ENCODE results near the gene USP14. TPM values are rescaled to one million over a fixed set of nuclear protein-coding genes. Genes with fewer than 3 reads are reported as not detected.

The USP14 gene
- polyA plus RNA-seq, 6 donors from 2014 or later, result 11.4 to 32.9 (median 25.6) TPM

- H3K4me1 Mint-ChIP-seq, result peaks cover 3 to 10% (median 3%) of the 10 kb centered on the region in 3 donors
- DNase-seq, result no peak
- H3K9me3 Mint-ChIP-seq, result no peaks in the 10 kb centered on the region
- peaks cover 8 to 12% of the 10 kb centered on the region in 2 donors for H3K36me3 Mint-ChIP-seq
- peak overlapping the region in 1 of 6 donors; percentile 85 for H3K27ac Mint-ChIP-seq
- no peak for ATAC-seq (ENCODE audit: low read depth in 2 of 2)
- peak overlapping the region in 1 of 8 donors; percentile 63 for H3K4me3 Mint-ChIP-seq
- H3K27me3 Mint-ChIP-seq, result no peaks in the 10 kb centered on the region
These were observed 25.4 kb downstream of the USP14 start for GRCh38 chr18:183769-184168.

- DNase-seq (no peak), ATAC-seq (ENCODE audit: low read depth in 2 of 2) (no peak)
- no peaks in the 10 kb centered on the region for H3K9me3 Mint-ChIP-seq
- H3K4me3 Mint-ChIP-seq, result no peak overlapping the region
- no peak overlapping the region for H3K27ac Mint-ChIP-seq
- no peaks in the 10 kb centered on the region for H3K27me3 Mint-ChIP-seq
- peaks cover 0 to 10% (median 5%) of the 10 kb centered on the region in 3 donors for H3K4me1 Mint-ChIP-seq
- peaks cover 0 to 8% of the 10 kb centered on the region in 2 donors for H3K36me3 Mint-ChIP-seq
These were observed 30.9 kb downstream of the USP14 start for GRCh38 chr18:189254-189653.

GRCh38 chr18:191725-192124 lies 33.4 kb downstream of the USP14 start:
- Mint-ChIP-seq H3K36me3 (peaks cover 11 to 15% of the 10 kb centered on the region in 2 donors), H3K4me1 (peaks cover 3 to 10% (median 5%) of the 10 kb centered on the region in 3 donors), H3K9me3 (no peaks in the 10 kb centered on the region), H3K4me3 (no peak overlapping the region), H3K27me3 (no peaks in the 10 kb centered on the region), H3K27ac (peak overlapping the region in 1 of 6 donors; percentile 47)
- ATAC-seq (ENCODE audit: low read depth in 2 of 2) (no peak), DNase-seq (no peak)

- H3K4me3 Mint-ChIP-seq, result no peak overlapping the region
- no peaks in the 10 kb centered on the region for H3K27me3 Mint-ChIP-seq
- ATAC-seq (ENCODE audit: low read depth in 2 of 2) (no peak), DNase-seq (no peak)
- H3K27ac Mint-ChIP-seq, result no peak overlapping the region
- peaks cover 15 to 19% of the 10 kb centered on the region in 2 donors for H3K36me3 Mint-ChIP-seq
- H3K4me1 Mint-ChIP-seq, result peaks cover 3 to 4% (median 4%) of the 10 kb centered on the region in 3 donors
- no peaks in the 10 kb centered on the region for H3K9me3 Mint-ChIP-seq
These were observed 34.4 kb downstream of the USP14 start for GRCh38 chr18:192801-193200.

- peak overlapping the region in 1 of 6 donors; percentile 7 for H3K27ac Mint-ChIP-seq
- H3K36me3 Mint-ChIP-seq, result peaks cover 8 to 19% of the 10 kb centered on the region in 2 donors
- H3K27me3 Mint-ChIP-seq, result no peaks in the 10 kb centered on the region
- H3K9me3 Mint-ChIP-seq, result no peaks in the 10 kb centered on the region
- DNase-seq, result no peak
- H3K4me3 Mint-ChIP-seq, result no peak overlapping the region
- ATAC-seq (ENCODE audit: low read depth in 2 of 2), result no peak
- peaks cover 0 to 3% (median 0%) of the 10 kb centered on the region in 3 donors for H3K4me1 Mint-ChIP-seq
These were observed 37.3 kb downstream of the USP14 start for GRCh38 chr18:195651-196050.

- H3K9me3 Mint-ChIP-seq, result no peaks in the 10 kb centered on the region
- DNase-seq, result no peak
- no peak overlapping the region for H3K4me3 Mint-ChIP-seq
- peaks cover 8 to 19% of the 10 kb centered on the region in 2 donors for H3K36me3 Mint-ChIP-seq
- no peak overlapping the region for H3K27ac Mint-ChIP-seq
- no peaks in the 10 kb centered on the region for H3K27me3 Mint-ChIP-seq
- ATAC-seq (ENCODE audit: low read depth in 2 of 2), result no peak
- peaks cover 0 to 3% (median 0%) of the 10 kb centered on the region in 3 donors for H3K4me1 Mint-ChIP-seq
These were observed 40.9 kb downstream of the USP14 start for GRCh38 chr18:199214-199613.

- Mint-ChIP-seq H3K36me3 (peaks cover 13 to 19% of the 10 kb centered on the region in 2 donors), H3K4me3 (no peak overlapping the region), H3K9me3 (no peaks in the 10 kb centered on the region), H3K27ac (no peak overlapping the region), H3K4me1 (peaks cover 0 to 3% (median 0%) of the 10 kb centered on the region in 3 donors), H3K27me3 (no peaks in the 10 kb centered on the region)
- ATAC-seq (ENCODE audit: low read depth in 2 of 2) (no peak), DNase-seq (no peak)
These were observed 41.4 kb downstream of the USP14 start for GRCh38 chr18:199768-200167.

GRCh38 chr18:210075-210474 lies 51.7 kb downstream of the USP14 start:
- H3K4me1 Mint-ChIP-seq, result no peaks in the 10 kb centered on the region
- peak overlapping the region in 2 of 6 donors; percentile 63 to 75 for H3K27ac Mint-ChIP-seq
- no peak overlapping the region for H3K4me3 Mint-ChIP-seq
- no peaks in the 10 kb centered on the region for H3K27me3 Mint-ChIP-seq
- H3K9me3 Mint-ChIP-seq, result no peaks in the 10 kb centered on the region
- DNase-seq (no peak), ATAC-seq (ENCODE audit: low read depth in 2 of 2) (no peak)
- H3K36me3 Mint-ChIP-seq, result peaks cover 36 to 43% of the 10 kb centered on the region in 2 donors

- Mint-ChIP-seq H3K27ac (peak overlapping the region in 2 of 6 donors; percentile 20 to 75), H3K27me3 (no peaks in the 10 kb centered on the region), H3K36me3 (peaks cover 32 to 42% of the 10 kb centered on the region in 2 donors), H3K9me3 (no peaks in the 10 kb centered on the region), H3K4me3 (no peak overlapping the region), H3K4me1 (no peaks in the 10 kb centered on the region)
- no peak for ATAC-seq (ENCODE audit: low read depth in 2 of 2)
- DNase-seq, result no peak
These were observed 52.4 kb downstream of the USP14 start for GRCh38 chr18:210733-211132.

GRCh38 chr18:211582-211981 lies 53.2 kb downstream of the USP14 start:
- Mint-ChIP-seq H3K9me3 (no peaks in the 10 kb centered on the region), H3K27me3 (no peaks in the 10 kb centered on the region), H3K4me1 (no peaks in the 10 kb centered on the region), H3K4me3 (no peak overlapping the region), H3K27ac (no peak overlapping the region), H3K36me3 (peaks cover 30 to 40% of the 10 kb centered on the region in 2 donors)
- ATAC-seq (ENCODE audit: low read depth in 2 of 2) (no peak), DNase-seq (no peak)

- H3K4me3 Mint-ChIP-seq, result no peak overlapping the region
- DNase-seq, result no peak
These were observed 54.4 kb downstream of the USP14 start for GRCh38 chr18:212780-213179.

GRCh38 chr18:213505-213904 lies 55.1 kb downstream of the USP14 start:
- ATAC-seq (ENCODE audit: low read depth in 2 of 2) (no peak), DNase-seq (no peak)
- H3K27me3 Mint-ChIP-seq, result no peaks in the 10 kb centered on the region
- no peaks in the 10 kb centered on the region for H3K9me3 Mint-ChIP-seq
- no peak overlapping the region for H3K4me3 Mint-ChIP-seq
- peaks cover 41 to 59% of the 10 kb centered on the region in 2 donors for H3K36me3 Mint-ChIP-seq
- H3K4me1 Mint-ChIP-seq, result no peaks in the 10 kb centered on the region
- H3K27ac Mint-ChIP-seq, result peak overlapping the region in 3 of 6 donors; percentile 26 to 42 (median 28)

More at GRCh38 chr18:212780-213179, 54.4 kb downstream of the USP14 start:
- H3K27me3 Mint-ChIP-seq, result no peaks in the 10 kb centered on the region
- H3K36me3 Mint-ChIP-seq, result peaks cover 39 to 52% of the 10 kb centered on the region in 2 donors
- H3K4me1 Mint-ChIP-seq, result no peaks in the 10 kb centered on the region
- peak overlapping the region in 4 of 6 donors; percentile 13 to 83 (median 54) for H3K27ac Mint-ChIP-seq
- H3K9me3 Mint-ChIP-seq, result no peaks in the 10 kb centered on the region
- no peak for ATAC-seq (ENCODE audit: low read depth in 2 of 2)

- Mint-ChIP-seq H3K36me3 (peaks cover 45 to 62% of the 10 kb centered on the region in 2 donors), H3K27me3 (no peaks in the 10 kb centered on the region), H3K9me3 (no peaks in the 10 kb centered on the region), H3K4me3 (no peak overlapping the region), H3K27ac (peak overlapping the region in 2 of 6 donors; percentile 26 to 42), H3K4me1 (no peaks in the 10 kb centered on the region)
- ATAC-seq (ENCODE audit: low read depth in 2 of 2) (no peak), DNase-seq (no peak)
These were observed 55.6 kb downstream of the USP14 start for GRCh38 chr18:213966-214365.

- no peaks in the 10 kb centered on the region for H3K27me3 Mint-ChIP-seq
- H3K4me3 Mint-ChIP-seq, result no peak overlapping the region
- peak overlapping the region in 1 of 6 donors; percentile 74 for H3K27ac Mint-ChIP-seq
- ATAC-seq (ENCODE audit: low read depth in 2 of 2) (no peak), DNase-seq (no peak)
- H3K4me1 Mint-ChIP-seq, result no peaks in the 10 kb centered on the region
- H3K36me3 Mint-ChIP-seq, result peaks cover 42 to 56% of the 10 kb centered on the region in 2 donors
- no peaks in the 10 kb centered on the region for H3K9me3 Mint-ChIP-seq
These were observed 57.2 kb downstream of the USP14 start for GRCh38 chr18:215448-216010.
